Measurements from ENCODE around the gene TSPOAP1.

DNA sequence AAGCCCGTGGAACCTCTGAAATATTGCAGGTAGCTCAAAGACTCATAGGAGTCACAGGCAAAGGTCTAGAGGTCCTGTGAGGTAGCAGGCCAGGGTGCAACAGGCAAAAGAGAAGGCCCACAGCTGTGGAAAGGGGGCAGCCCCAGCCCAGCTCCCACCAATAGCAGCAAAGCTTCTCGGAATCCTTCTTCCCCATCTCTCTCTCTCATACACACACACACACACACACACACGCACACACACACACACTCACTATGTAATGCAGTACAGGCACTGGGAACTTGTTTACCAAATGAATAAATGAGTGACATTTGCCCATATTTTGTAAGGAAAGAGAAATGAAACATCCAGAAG, 40.2 kb upstream of the TSPOAP1 start:
- TF ChIP-seq, protein P1, sequence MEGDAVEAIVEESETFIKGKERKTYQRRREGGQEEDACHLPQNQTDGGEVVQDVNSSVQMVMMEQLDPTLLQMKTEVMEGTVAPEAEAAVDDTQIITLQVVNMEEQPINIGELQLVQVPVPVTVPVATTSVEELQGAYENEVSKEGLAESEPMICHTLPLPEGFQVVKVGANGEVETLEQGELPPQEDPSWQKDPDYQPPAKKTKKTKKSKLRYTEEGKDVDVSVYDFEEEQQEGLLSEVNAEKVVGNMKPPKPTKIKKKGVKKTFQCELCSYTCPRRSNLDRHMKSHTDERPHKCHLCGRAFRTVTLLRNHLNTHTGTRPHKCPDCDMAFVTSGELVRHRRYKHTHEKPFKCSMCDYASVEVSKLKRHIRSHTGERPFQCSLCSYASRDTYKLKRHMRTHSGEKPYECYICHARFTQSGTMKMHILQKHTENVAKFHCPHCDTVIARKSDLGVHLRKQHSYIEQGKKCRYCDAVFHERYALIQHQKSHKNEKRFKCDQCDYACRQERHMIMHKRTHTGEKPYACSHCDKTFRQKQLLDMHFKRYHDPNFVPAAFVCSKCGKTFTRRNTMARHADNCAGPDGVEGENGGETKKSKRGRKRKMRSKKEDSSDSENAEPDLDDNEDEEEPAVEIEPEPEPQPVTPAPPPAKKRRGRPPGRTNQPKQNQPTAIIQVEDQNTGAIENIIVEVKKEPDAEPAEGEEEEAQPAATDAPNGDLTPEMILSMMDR (conservative IDR thresholded peaks at IDR 0.05; ENCODE audit: low read depth, low read length) = no peak
- TF ChIP-seq EZH2phosphoT487 (IDR thresholded peaks at IDR 0.05; ENCODE audit: borderline replicate concordance, low read length) = no peak
- TF ChIP-seq EZH2 (IDR thresholded peaks at IDR 0.05; ENCODE audit: low read length, unreplicated experiment) = no peak

Measured in PC-3 (cell line).